ENCODE results near the gene FAM20C.
"Not testable (repeated sequence)": the region's sequence is repeated elsewhere in the genome, so short reads cannot be mapped to it uniquely, and the experiment has no call there.

FAM20C gene

DNA sequence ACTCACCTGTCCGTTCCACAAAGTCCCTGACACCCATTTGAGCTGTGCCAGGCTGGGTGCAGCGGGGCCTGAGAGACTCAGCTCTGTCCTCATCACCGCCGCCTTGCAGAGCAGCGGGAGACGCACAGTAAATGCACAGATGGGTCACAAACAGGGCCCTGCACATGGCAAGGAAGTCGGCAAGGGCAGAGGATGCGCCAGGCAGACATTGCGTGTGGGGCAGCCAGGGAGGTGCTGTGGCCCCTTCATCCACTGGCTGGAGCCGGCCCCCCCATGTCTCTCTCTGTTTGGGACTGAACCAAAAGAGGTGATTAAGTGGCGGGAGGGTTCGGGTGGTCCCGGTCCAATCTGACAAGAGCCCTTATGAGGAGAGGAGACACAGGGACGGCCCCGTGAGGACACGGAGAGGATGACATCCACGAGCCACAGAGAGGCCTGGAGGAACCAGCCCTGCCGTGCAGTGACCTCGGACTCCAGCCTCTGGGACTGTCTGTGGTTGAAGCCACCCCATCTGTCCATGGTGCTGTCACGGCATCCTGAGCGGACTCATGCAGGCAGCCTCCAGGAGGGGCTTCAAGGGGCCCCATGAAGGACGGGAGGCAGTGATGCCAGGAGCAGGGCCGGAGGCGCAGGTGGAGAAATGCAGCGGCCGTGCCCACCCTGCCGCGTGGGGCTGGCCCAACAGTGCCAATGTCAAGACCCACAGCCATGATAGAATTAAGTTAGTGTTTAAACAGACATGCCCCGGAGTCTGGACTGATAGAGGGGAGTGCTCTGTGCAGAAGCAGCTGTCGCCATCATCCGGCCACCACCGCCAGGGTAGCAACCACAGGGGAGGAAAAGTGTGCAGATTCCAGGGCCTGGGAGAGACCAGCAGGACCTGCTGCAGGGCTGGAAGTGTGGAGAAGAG, 69.2 kb downstream of the FAM20C start:
- DNase-seq, result no peak
- Mint-ChIP-seq H3K27me3 (ENCODE audit: low read depth, poor library complexity) (peaks cover 8% of the 10 kb centered on the region), H3K9me3 (peaks cover 52% of the 10 kb centered on the region), H3K27ac (no peak overlapping the region), H3K36me3 (ENCODE audit: low read depth) (peaks cover 19% of the 10 kb centered on the region), H3K4me1 (no peaks in the 10 kb centered on the region), H3K4me3 (no peak overlapping the region)
- TF ChIP-seq, protein P1, sequence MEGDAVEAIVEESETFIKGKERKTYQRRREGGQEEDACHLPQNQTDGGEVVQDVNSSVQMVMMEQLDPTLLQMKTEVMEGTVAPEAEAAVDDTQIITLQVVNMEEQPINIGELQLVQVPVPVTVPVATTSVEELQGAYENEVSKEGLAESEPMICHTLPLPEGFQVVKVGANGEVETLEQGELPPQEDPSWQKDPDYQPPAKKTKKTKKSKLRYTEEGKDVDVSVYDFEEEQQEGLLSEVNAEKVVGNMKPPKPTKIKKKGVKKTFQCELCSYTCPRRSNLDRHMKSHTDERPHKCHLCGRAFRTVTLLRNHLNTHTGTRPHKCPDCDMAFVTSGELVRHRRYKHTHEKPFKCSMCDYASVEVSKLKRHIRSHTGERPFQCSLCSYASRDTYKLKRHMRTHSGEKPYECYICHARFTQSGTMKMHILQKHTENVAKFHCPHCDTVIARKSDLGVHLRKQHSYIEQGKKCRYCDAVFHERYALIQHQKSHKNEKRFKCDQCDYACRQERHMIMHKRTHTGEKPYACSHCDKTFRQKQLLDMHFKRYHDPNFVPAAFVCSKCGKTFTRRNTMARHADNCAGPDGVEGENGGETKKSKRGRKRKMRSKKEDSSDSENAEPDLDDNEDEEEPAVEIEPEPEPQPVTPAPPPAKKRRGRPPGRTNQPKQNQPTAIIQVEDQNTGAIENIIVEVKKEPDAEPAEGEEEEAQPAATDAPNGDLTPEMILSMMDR (IDR thresholded peaks at IDR 0.05), result no peak

DNA sequence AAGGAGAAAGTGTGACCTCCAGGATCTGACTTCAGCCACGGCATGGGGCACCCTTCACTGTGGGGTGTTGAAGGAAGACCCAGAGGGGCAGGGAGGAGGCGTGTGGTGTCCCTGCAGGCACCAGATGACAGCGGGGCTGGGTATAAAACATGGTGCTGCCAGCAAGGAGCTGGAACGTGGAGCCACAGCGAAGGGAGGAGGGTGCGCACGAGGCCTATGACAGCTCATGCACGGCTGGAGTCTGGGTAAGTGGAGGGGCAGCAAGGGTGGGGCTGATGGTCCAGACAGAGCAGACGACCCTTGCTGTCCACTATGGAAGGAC, 69.8 kb downstream of the FAM20C start:
- Mint-ChIP-seq H3K9me3 (peaks cover 48% of the 10 kb centered on the region), H3K36me3 (ENCODE audit: low read depth) (peaks cover 16% of the 10 kb centered on the region), H3K4me1 (no peaks in the 10 kb centered on the region), H3K27me3 (ENCODE audit: low read depth, poor library complexity) (peaks cover 8% of the 10 kb centered on the region), H3K4me3 (no peak overlapping the region), H3K27ac (no peak overlapping the region)
- TF ChIP-seq, protein P1 (IDR thresholded peaks at IDR 0.05), result no peak
- DNase-seq, result no peak

DNA sequence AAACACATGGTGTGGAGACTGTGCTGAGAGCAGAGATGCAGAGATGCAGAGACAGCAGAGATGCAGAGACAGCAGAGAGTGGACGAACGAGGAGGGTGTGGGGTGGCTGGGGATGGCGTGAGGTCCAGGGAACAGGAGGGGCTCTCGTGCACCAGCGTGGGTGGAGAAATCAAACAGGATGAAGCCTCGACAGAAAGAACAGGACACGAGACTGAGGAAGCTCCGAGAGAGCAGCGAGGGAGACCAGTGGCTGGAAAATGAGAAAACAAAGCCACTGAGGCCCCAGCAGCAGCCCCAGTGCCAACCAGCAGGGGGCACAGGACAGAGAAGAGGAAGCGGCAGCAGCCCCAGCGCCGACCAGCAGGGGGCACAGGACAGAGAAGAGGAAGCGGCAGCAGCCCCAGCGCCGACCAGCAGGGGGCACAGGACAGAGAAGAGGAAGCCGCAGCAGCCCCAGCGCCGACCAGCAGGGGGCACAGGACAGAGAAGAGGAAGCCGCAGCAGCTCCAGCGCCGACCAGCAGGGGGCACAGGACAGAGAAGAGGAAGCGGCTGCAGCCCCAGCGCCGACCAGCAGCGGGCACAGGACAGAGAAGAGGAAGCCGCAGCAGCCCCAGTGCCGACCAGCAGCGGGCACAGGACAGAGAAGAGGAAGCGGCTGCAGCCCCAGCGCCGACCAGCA, 70.4 kb downstream of the FAM20C start:
- H3K4me3 Mint-ChIP-seq, H3K27ac Mint-ChIP-seq, H3K4me1 Mint-ChIP-seq: not testable (repeated sequence)
- peaks cover 12% of the 10 kb centered on the region for H3K27me3 Mint-ChIP-seq (ENCODE audit: low read depth, poor library complexity)
- peaks cover 51% of the 10 kb centered on the region for H3K9me3 Mint-ChIP-seq
- H3K36me3 Mint-ChIP-seq (ENCODE audit: low read depth), result peaks cover 16% of the 10 kb centered on the region
- peak; percentile 29 for DNase-seq

DNA sequence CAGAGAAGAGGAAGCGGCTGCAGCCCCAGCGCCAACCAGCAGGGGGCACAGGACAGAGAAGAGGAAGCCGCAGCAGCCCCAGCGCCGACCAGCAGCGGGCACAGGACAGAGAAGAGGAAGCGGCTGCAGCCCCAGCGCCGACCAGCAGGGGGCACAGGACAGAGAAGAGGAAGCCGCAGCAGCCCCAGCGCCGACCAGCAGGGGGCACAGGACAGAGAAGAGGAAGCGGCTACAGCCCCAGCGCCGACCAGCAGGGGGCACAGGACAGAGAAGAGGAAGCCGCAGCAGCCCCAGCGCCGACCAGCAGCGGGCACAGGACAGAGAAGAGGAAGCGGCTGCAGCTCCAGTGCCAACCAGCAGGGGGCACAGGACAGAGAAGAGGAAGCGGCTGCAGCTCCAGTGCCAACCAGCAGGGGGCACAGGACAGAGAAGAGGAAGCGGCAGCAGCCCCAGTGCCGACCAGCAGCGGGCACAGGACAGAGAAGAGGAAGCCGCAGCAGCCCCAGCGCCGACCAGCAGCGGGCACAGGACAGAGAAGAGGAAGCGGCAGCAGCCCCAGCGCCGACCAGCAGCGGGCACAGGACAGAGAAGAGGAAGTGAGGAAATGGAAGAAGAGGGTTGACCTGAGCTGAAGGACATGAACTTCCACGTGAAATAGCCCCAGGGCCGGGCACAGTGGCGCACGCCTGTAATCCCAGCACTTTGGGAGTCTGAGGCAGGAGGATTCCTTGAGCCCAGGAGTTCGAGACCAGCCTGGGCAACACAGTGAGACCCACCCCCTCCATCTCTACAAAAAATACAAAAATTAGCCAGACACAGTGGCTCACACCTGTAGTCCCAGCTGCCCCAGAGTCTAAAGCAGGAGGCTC, 71.3 kb downstream of the FAM20C start:
- Mint-ChIP-seq H3K36me3 (ENCODE audit: low read depth) (peaks cover 16% of the 10 kb centered on the region), H3K9me3 (peaks cover 60% of the 10 kb centered on the region), H3K27me3 (ENCODE audit: low read depth, poor library complexity) (peaks cover 15% of the 10 kb centered on the region)
- H3K4me1 Mint-ChIP-seq, H3K27ac Mint-ChIP-seq, H3K4me3 Mint-ChIP-seq, DNase-seq: not testable (repeated sequence)

DNA sequence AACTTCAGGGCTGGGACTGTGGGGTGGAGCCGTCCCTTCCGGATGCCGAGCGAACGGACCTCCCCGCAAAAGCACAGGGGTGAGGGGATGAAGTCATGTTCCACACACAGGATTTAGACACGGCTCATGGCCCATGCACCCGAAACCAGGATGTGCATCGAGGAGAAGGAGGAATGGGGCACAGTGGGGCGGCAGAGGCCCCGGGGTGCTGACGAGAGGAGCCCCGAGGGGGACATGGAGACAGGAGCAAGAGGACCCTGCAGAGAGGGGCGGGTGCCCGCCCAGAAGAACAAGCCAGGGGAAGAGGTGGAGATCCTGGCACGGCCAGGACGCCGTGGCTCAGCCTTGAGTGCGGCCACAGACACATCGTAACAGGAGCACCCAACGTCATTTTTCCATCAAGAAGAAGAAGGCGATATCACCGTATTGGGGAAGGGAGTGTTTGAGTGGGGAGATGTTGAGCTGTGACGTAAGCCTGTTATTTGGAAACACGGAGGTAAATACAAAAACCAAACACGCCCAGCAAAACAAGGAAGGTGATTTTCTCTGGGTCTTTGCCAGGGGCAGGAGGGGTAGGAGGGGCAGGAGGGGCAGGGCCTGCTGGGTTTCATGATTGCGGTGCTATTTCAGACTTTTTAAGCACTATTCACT, 72.3 kb downstream of the FAM20C start:
- no peak for DNase-seq
- Mint-ChIP-seq H3K9me3 (peaks cover 58% of the 10 kb centered on the region), H3K4me3 (no peak overlapping the region), H3K27me3 (ENCODE audit: low read depth, poor library complexity) (peaks cover 14% of the 10 kb centered on the region), H3K4me1 (no peaks in the 10 kb centered on the region), H3K36me3 (ENCODE audit: low read depth) (peaks cover 10% of the 10 kb centered on the region), H3K27ac (no peak overlapping the region)
- TF ChIP-seq, protein P1 (IDR thresholded peaks at IDR 0.05), result no peak

DNA sequence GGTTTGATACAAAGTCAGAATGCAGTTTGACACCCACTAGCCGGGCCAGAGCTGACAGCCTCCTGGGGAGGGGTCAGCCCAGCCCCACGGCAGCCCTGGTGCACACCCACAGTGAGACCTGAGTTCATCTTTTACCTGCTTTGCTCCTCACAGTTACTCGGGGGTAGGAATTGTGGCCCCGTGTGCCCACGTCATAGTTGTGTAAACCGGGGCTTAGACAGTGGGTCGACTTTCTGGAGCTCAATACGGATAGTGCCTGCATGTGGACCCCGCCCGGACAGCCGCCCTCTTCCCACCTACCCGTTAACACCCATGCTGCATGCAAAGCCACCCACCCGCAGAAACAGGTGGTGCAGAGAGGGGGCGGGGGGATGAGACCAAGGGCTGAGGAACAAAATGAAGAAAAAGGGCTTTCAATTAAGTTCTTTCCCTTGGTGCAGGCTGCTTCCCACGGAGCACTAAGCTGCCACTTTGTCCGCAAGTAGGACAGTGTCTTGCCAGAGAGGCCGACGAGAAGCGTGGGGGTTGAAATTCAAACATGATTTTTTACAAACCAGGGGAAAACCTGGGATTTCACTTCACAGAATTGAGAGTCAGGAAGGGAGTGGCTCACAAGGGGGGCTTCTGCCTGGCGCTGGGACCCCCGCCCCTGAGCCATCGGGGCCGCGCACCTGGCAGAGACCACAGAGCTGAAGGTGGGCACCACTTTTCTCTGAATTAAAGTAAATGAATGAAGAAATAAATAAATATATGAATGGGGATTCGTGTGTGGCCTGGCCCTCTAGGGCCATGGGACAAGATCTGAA, 73.0 kb downstream of the FAM20C start:
- TF ChIP-seq, protein P1 (IDR thresholded peaks at IDR 0.05), result no peak
- no peak overlapping the region for H3K27ac Mint-ChIP-seq
- no peak overlapping the region for H3K4me3 Mint-ChIP-seq
- peaks cover 14% of the 10 kb centered on the region for H3K27me3 Mint-ChIP-seq (ENCODE audit: low read depth, poor library complexity)
- peaks cover 10% of the 10 kb centered on the region for H3K36me3 Mint-ChIP-seq (ENCODE audit: low read depth)
- H3K4me1 Mint-ChIP-seq, result no peaks in the 10 kb centered on the region
- peaks cover 59% of the 10 kb centered on the region for H3K9me3 Mint-ChIP-seq
- no peak for DNase-seq

Measured in nephron progenitor cell (in vitro differentiated cells).